GM18526 (cell line): Measurements from ENCODE around the gene KIZ.

Source experiments
- POLR2A ChIP-seq: IDR thresholded peaks from 3 replicates; pipeline ENCODE4 v1.6.1; 2011; ENCODE audit not compliant: insufficient read length; ENCODE audit errors: extremely low read depth

KIZ gene

GRCh38 chr20:21118138-21118537 is 7.7 kb upstream of the KIZ start:
- no peak for TF ChIP-seq POLR2A

DNA sequence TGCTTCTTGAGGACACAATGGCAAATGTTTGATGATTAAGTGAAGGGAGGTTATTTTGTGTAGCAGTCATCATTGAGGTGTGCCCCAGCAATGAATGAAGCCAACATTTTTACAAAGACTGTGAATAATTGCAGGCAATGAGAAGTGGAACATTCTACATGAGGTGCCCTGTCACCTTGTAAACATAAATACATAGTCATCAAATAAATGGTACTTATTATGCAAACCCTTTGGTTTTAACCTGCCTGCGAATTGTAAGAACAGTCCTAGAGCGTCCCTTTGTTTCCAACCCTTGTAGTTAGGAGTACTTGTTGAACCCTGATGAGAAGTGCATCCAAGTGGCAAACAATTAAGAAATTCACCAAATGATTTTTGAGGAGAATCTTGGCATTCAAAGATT is 7.1 kb upstream of the KIZ start:
- no peak for TF ChIP-seq POLR2A

GRCh38 chr20:21124190-21124589 is 1.7 kb upstream of the KIZ start:
- TF ChIP-seq POLR2A: no peak

DNA sequence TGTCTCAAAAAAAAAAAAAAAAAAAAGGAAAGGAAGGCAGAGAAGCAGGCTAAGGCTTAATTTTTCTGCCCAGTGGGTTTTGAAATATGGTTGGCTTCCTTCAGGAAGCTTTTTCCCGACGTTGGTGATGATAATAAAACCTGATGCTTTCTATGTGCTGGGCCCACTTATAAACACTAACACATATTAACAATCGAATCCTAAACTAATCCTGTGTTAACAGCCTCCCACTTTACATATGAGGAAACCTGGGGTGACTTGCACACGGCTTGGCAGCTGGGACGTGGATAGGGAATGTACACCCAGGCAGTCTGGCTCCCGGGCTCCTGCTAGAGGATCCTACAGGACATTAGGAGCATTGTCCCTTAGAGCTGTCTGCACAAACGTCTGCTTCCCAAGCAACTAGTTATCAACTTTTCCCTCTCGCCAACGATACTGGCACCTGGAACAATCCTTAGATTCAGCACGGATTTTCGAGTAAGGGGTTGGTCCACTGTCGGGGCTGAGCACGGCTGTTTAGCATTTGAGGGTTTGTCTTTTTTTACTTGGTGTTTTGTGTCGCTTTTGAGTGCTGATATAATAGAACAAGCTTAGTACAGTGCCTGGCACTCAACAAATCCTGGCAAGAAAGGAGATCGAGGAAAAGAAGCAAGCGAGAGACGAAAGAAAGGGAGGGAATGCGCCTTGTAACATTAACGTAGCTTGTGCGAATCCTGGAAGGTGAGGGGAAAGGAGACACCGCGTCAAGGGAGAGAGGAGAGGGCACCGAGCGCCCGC is 622 bp upstream of the KIZ start:
- TF ChIP-seq POLR2A: no peak

DNA sequence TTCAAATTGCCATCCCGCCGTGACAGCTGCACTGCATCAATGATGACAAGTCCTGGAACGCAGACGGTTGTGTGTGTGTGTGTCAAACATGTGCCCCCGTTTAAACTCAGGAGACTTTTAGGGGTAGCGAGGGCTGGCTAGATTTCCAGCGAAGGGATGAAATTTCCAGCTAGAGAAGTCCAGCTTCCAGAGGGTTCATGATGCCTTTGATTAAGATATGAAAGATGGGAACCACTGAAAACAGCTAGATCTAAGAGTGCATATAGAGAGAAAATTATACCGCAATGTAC is 644 bp downstream of the KIZ start:
- TF ChIP-seq POLR2A: no peak

DNA sequence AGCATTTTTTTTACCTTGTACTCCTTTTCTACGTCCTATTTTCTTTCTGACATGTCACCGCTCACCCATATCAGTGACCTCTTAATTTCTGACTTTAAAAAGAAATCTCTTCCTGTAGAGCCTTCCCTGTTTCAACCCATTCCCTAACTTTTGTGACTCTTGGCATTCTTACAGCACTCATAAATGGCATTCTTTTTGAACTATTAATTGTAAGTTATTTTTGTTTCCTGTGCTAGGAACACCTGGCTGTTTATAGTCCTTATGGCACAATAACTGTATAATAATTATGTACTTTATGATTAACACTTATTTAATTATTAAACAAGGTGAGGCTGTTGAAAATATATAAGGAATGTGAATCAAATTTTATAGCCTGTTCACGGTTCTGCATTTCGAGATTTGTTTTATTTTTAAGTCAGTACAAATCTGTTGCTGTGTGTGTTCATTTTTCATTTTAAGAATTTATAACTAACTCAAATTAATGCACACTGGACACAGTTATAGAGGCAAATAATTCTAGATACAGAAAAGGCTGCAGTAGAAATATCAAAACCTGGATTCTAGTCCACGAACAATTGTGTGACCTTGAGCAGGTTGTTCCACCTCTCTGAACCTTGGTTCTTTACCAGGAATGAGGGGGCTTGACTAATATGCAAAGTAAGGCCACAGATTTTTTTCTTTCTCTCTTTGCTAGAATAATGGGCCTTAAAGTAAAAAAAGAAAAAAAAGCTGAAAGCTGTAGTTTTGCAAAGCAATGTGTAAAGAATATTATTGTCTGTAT is 1.5 kb downstream of the KIZ start:
- TF ChIP-seq POLR2A: no peak

- TF ChIP-seq POLR2A: no peak
These were observed 4.0 kb downstream of the KIZ start for GRCh38 chr20:21129861-21130260.

GRCh38 chr20:21133404-21133803 is 7.5 kb downstream of the KIZ start:
- no peak for TF ChIP-seq POLR2A

DNA sequence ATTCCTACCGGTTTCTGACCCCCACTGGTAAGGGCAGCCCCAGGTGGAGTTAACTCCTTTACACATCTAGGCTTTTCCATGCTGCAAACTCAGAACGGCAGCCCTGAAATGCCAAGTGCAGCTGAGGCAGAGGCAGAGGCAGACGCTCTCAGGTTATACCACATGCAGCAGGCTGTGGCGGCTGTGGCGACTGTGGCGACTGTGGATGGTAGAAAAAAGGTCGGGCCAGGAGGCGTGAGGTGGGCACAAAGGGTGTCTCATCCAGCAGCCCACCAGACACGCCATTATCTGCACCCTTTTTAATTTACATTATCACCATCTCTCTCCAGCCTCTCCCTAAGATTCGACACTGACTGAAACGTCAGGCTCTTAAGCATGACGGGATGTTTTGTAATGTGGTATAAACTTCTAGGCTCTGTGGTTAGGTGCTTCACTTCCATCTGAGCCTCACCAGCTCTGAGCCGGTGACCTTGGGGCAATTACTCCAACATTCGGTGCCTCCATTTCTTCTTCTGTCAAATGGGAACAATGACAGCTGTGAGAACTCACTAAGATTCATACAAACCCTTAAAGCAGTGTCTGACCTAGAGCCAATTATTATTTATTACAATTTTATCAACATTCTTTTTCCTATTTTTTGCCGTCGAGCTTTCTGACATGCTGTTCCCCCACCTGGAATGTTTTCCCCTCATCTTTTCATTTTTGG is 8.2 kb downstream of the KIZ start:
- TF ChIP-seq POLR2A: no peak

DNA sequence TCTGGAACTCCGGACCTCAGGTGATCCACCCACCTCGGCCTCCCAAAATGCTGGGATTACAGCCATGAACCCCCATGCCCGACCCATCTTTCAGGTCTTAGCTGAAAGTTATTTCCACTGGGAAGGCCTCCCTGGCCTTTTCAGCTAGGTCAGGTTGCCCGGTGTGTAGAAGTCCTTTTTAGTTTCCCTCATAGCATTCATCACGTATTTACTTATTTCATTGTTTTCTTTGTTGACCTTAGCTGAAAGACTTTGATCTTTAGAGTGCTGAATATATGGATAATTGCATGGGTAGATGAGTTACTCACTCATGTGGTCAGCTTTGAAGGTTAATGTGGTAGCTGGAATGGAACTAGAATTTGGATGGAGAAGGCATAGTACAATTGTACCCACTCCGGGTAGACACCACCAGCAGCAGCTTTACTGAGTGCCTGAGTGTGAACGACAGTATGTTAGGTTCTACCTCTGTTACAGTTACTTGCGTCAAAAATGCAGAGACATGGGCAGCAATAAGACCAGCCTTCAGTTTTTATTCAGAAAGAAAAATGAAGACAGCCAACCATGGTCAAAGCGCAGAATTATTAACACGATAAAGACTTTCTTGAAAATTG is 9.1 kb downstream of the KIZ start:
- TF ChIP-seq POLR2A: no peak

DNA sequence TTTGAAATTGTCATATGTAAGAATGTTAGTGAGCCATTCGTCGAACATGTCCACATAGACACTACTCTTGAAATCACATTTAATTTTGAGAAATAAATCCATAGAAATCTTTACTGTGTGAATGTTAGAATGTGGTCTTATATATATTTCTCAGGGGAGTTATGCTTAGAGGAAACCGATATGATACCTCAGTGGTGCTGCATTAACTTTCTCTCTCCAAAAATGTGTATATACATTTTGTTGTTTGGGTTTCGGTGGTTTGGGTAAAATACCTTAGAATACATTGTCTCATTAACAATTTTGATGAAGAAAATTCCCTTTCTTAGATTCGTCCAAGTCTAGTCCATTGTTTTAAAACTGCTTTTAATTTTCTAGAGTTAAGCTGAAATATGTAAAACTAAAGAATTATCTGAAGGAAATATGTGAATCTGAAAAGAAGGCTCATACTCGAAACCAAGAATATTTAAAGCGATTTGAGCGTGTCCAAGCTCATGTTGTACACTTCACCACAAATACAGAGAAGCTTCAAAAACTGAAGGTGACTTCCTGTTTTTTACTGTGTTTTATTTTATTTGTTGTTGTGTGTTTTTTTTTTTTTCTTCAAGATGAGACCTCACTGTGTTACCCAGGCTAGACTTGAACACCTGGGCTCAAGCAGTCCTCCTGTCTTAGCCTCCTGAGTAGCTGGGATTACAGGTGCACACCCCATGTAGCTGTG is 10.3 kb downstream of the KIZ start:
- no peak for TF ChIP-seq POLR2A

DNA sequence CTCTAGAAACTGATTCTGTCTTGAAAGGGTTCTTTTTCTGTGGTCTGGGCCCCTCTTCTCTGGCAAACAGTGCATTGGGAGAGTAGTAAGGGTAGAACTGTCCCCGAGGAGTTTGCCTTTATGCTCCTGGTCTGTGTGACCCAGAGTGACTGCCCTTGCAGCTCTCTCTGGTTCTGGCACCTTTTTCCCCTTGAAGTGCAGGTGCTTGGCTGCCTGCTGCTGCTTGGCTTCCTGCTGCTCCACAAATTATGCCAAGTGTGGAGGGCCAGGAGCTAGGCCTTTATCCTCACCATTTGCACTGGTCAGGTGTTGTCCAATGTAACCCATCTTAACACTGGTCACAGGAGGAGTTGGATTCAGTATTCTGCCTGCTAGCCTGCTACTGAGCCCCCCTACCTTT is 11.2 kb downstream of the KIZ start:
- no peak for TF ChIP-seq POLR2A

- TF ChIP-seq POLR2A: no peak
These were observed 14.1 kb downstream of the KIZ start for GRCh38 chr20:21139881-21140566.

- TF ChIP-seq POLR2A: no peak
These were observed 15.9 kb downstream of the KIZ start for GRCh38 chr20:21141825-21142224.
